ENCODE data around the gene PRKAG2.

DNA sequence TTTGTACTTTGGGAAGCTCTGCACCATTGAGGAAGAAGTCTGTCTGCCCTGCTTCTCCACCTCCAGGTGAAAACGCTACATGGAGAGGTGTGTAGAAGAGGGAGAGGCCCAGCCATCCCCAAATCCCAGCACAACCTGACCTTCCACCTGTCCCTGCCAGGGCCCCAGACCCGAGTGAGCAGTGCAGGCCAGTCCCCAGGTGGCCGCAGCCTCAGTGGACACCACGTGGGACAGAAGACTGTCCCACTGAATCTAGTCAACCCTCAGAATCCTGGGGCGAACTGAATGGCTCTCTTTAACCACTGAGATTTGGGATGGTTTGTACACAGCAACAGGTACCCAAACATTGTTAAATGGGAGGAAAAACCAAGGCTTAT, 49.4 kb upstream of the PRKAG2 start:
- TF ChIP-seq POLR2A (IDR thresholded peaks at IDR 0.05; ENCODE audit: extremely low read depth, insufficient read length): no peak
- TF ChIP-seq, protein P1, sequence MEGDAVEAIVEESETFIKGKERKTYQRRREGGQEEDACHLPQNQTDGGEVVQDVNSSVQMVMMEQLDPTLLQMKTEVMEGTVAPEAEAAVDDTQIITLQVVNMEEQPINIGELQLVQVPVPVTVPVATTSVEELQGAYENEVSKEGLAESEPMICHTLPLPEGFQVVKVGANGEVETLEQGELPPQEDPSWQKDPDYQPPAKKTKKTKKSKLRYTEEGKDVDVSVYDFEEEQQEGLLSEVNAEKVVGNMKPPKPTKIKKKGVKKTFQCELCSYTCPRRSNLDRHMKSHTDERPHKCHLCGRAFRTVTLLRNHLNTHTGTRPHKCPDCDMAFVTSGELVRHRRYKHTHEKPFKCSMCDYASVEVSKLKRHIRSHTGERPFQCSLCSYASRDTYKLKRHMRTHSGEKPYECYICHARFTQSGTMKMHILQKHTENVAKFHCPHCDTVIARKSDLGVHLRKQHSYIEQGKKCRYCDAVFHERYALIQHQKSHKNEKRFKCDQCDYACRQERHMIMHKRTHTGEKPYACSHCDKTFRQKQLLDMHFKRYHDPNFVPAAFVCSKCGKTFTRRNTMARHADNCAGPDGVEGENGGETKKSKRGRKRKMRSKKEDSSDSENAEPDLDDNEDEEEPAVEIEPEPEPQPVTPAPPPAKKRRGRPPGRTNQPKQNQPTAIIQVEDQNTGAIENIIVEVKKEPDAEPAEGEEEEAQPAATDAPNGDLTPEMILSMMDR (IDR thresholded peaks at IDR 0.05; ENCODE audit: low read depth, low read length): no peak
- TF ChIP-seq MYC (IDR thresholded peaks at IDR 0.05; ENCODE audit: low read depth, low read length): no peak

All from NB4 (cell line).